Testis (tissue), 3 donors: Measurements from ENCODE around the gene HBS1L. TPM values are rescaled to one million over a fixed set of nuclear protein-coding genes. Genes with fewer than 3 reads are reported as not detected.

ENCODE experiments used
- DNase-seq: peaks from one replicate; pipeline ENCODE4 v3.0.0-alpha.2; 2019
- H3K27ac ChIP-seq, 2 donors: fragments of 200-600 bp; sonication (generic); one replicate each; pipeline ENCODE4 v1.5.1; 2019
- H3K27me3 ChIP-seq: fragments of 200-600 bp; sonication (generic); one replicate; pipeline ENCODE4 v1.5.1; 2019
- H3K36me3 ChIP-seq: fragments of 200-600 bp; sonication (generic); one replicate; pipeline ENCODE4 v1.5.1; 2017; ENCODE audit warnings: low read depth; ENCODE audit errors: missing control alignments
- H3K4me1 ChIP-seq: fragments of 200-600 bp; sonication (generic); one replicate; pipeline ENCODE4 v1.5.1; 2019
- H3K4me3 ChIP-seq, 2 donors: fragments of 200-600 bp; sonication (generic); one replicate each; pipeline ENCODE4 v1.5.1; 2017 to 2019
- H3K9me3 ChIP-seq: fragments of 200-600 bp; sonication (generic); one replicate; pipeline ENCODE4 v1.5.1; 2017
- CTCF ChIP-seq, 3 experiments: fragments of 450-650 bp in 2 of 3; fragments of 200-600 bp in 1 of 3; sonication (generic) in 1 of 3; IDR thresholded peaks; one replicate each; pipeline ENCODE4 v1.5.1; 2016 to 2019; ENCODE audit warnings: antibody characterized with exemption in 3 of 3, mild to moderate bottlenecking in 2 of 3, moderate library complexity in 1 of 3
- POLR2A ChIP-seq: fragments of 450-650 bp; IDR thresholded peaks from one replicate; pipeline ENCODE4 v1.6.1; 2017; ENCODE audit warnings: antibody characterized with exemption, mild to moderate bottlenecking, moderate library complexity
- WGBS, 2 donors: methylation state at CpG; one replicate each; pipeline ENCODE4 v1.1.5; 2018; 5-methylcytosine and 5-hydroxymethylcytosine counted together
- intact Hi-C: fragments of 100-400 bp; cut with DNase I; formaldehyde crosslinking; loops from one replicate; pipeline ENCODE4 v1.15.1; 2023; ENCODE audit warnings: low total_unique reads
- polyA plus RNA-seq: library from polyadenylated mRNA; stranded (reverse); fragments of 350-450 nt; fragmentation: Illumina TruSeq; extraction: RNeasy Lipid Tissue Mini Kit (QIAGEN cat#74804); gene quantifications from one replicate; pipeline ENCODE4 v1.2.3, GENCODE V29; 2014; ENCODE audit warnings: low read depth, low replicate concordance; ENCODE audit not compliant: insufficient read depth
- total RNA-seq, 2 donors: library from RNA; depleted of rRNA; stranded (reverse); fragments of >200 nt; gene quantifications; one replicate each; pipeline ENCODE4 v1.2.3, GENCODE V29; 2016

Gene HBS1L
- total and polyA plus RNA-seq, 3 donors from 2014 or later = 41.1 to 54.9 (median 51.8) TPM

- H3K4me1 ChIP-seq = no peaks in the 10 kb centered on the region
- intact Hi-C loops = no loop called here
- H3K4me3 ChIP-seq = no peak within 1 kb of the TSS
- no peaks in the 10 kb centered on the region for H3K27me3 ChIP-seq
- no peak for DNase-seq
- no peak within 1 kb of the TSS for H3K27ac ChIP-seq
- no peaks in the 10 kb centered on the region for H3K9me3 ChIP-seq
- no peaks in the 10 kb centered on the region for H3K36me3 ChIP-seq
- TF ChIP-seq CTCF (IDR thresholded peaks at IDR 0.05) (no peak), POLR2A (no peak)
- WGBS, 2 donors = 65 to 73% methylated on average over 4 of the region's 4 CpGs
These were observed 104.7 kb downstream of the HBS1L start, which contains the start of gene ALDH8A1 for GRCh38 chr6:134949927-134950326. Gene ALDH8A1 (minus strand): TSS chr6:134950101. CDS start chr6:134950053, 48 bp downstream.

GRCh38 chr6:134948691-134949090, 105.9 kb downstream of the HBS1L start:
- no peak overlapping the region for H3K27ac ChIP-seq
- TF ChIP-seq POLR2A = no peak
- TF ChIP-seq CTCF (IDR thresholded peaks at IDR 0.05) = no peak
- H3K4me1 ChIP-seq = no peaks in the 10 kb centered on the region
- H3K9me3 ChIP-seq = no peaks in the 10 kb centered on the region
- no peaks in the 10 kb centered on the region for H3K27me3 ChIP-seq
- no peak overlapping the region for H3K4me3 ChIP-seq
- no peaks in the 10 kb centered on the region for H3K36me3 ChIP-seq
- intact Hi-C loops = no loop called here
- WGBS, 2 donors = 90 to 96% methylated on average over 1 of the region's 1 CpG
- no peak for DNase-seq

GRCh38 chr6:134948142-134948541, 106.5 kb downstream of the HBS1L start:
- intact Hi-C loops = no loop called here
- TF ChIP-seq POLR2A (no peak), CTCF (IDR thresholded peaks at IDR 0.05) (no peak)

GRCh38 chr6:134945045-134945444, 109.6 kb downstream of the HBS1L start:
- Histone ChIP-seq H3K27ac (no peak overlapping the region), H3K36me3 (no peaks in the 10 kb centered on the region), H3K4me1 (no peaks in the 10 kb centered on the region), H3K4me3 (no peak overlapping the region), H3K27me3 (no peaks in the 10 kb centered on the region), H3K9me3 (no peaks in the 10 kb centered on the region)
- intact Hi-C loops = no loop called here
- DNase-seq = no peak
- TF ChIP-seq CTCF (IDR thresholded peaks at IDR 0.05) = no peak
- no peak for TF ChIP-seq POLR2A

More at GRCh38 chr6:134948142-134948541, 106.5 kb downstream of the HBS1L start:
- no peak overlapping the region for H3K27ac ChIP-seq
- DNase-seq = no peak
- no peaks in the 10 kb centered on the region for H3K36me3 ChIP-seq
- no peaks in the 10 kb centered on the region for H3K9me3 ChIP-seq
- H3K4me1 ChIP-seq = no peaks in the 10 kb centered on the region
- H3K4me3 ChIP-seq = no peak overlapping the region
- no peaks in the 10 kb centered on the region for H3K27me3 ChIP-seq

- Histone ChIP-seq H3K9me3 (no peaks in the 10 kb centered on the region), H3K4me3 (no peak overlapping the region), H3K4me1 (no peaks in the 10 kb centered on the region), H3K27ac (no peak overlapping the region), H3K36me3 (no peaks in the 10 kb centered on the region), H3K27me3 (no peaks in the 10 kb centered on the region)
- TF ChIP-seq POLR2A (no peak), CTCF (IDR thresholded peaks at IDR 0.05) (no peak)
- intact Hi-C loops = no loop called here
- WGBS, 2 donors = 92 to 99% methylated on average over 8 to 9 of the region's 9 CpGs
- no peak for DNase-seq
These were observed 111.0 kb downstream of the HBS1L start for GRCh38 chr6:134943522-134944111.
